Measurements from ENCODE around the gene LRCH1. TPM values are rescaled to one million over a fixed set of nuclear protein-coding genes. Genes with fewer than 3 reads are reported as not detected.

The LRCH1 gene
- total and polyA plus RNA-seq, 2 donors (not counting 1 experiment from before 2014, with no cell fraction given), result 12.0 to 12.4 TPM

DNA sequence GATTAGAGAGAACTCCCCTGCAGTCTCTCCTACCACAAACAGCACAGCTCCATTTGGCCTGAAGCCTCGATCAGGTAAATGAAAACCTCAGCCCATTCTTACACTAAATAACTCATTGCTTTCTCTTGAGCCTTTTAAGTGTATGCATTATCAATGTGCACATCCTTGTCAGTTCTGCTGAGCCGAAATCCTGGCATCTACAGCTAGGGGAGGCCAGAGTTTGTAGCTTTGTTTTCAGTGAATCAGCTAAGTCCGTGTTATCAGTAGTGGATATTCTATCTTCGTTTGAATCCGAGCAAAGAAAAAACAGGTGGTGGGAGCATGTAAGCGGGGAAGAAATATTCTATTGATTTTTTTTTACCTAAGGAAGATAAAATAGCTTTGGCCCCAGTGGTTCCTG is 159.6 kb downstream of the LRCH1 start:
- Histone ChIP-seq H3K27me3 (ENCODE audit: control insufficient read depth, insufficient read depth, low read length) (no peaks in the 10 kb centered on the region), H3K9me3 (ENCODE audit: control insufficient read depth, insufficient read depth, low read depth, low read length) (no peaks in the 10 kb centered on the region), H3K9ac (ENCODE audit: insufficient read depth, low read length) (no peak overlapping the region), H4K20me1 (ENCODE audit: control insufficient read depth, extremely low read depth, insufficient read depth, low read length) (no peaks in the 10 kb centered on the region), H3K4me2 (ENCODE audit: extremely low read depth, insufficient read depth, low read length) (no peak overlapping the region), H3K36me3 (ENCODE audit: control insufficient read depth, insufficient read depth, low read length) (peaks cover 5% of the 10 kb centered on the region), H2AFZ (ENCODE audit: low read length) (no peak overlapping the region), H3K4me1 (ENCODE audit: control insufficient read depth, extremely low read depth, insufficient read depth, low read length) (no peaks in the 10 kb centered on the region), H3K79me2 (ENCODE audit: control insufficient read depth, insufficient read depth, low read length) (no peaks in the 10 kb centered on the region), H3K4me3 (replicated peaks in 1 of 4; ENCODE audit: control extremely low read depth in 1 of 4, insufficient read depth in 1 of 4, low read depth in 3 of 4, low read length in 4 of 4) (no peak overlapping the region), H3K27ac (ENCODE audit: insufficient read depth, low read length) (no peak overlapping the region)
- no peak for TF ChIP-seq EZH2 (IDR thresholded peaks at IDR 0.05; ENCODE audit: low read length, missing control alignments)
- TF ChIP-seq, protein P1, sequence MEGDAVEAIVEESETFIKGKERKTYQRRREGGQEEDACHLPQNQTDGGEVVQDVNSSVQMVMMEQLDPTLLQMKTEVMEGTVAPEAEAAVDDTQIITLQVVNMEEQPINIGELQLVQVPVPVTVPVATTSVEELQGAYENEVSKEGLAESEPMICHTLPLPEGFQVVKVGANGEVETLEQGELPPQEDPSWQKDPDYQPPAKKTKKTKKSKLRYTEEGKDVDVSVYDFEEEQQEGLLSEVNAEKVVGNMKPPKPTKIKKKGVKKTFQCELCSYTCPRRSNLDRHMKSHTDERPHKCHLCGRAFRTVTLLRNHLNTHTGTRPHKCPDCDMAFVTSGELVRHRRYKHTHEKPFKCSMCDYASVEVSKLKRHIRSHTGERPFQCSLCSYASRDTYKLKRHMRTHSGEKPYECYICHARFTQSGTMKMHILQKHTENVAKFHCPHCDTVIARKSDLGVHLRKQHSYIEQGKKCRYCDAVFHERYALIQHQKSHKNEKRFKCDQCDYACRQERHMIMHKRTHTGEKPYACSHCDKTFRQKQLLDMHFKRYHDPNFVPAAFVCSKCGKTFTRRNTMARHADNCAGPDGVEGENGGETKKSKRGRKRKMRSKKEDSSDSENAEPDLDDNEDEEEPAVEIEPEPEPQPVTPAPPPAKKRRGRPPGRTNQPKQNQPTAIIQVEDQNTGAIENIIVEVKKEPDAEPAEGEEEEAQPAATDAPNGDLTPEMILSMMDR (conservative IDR thresholded peaks at IDR 0.05 in 1 of 2, IDR thresholded peaks at IDR 0.05 in 1 of 2; ENCODE audit: low read depth in 1 of 2, low read length in 2 of 2), result no peak
- DNase-seq (ENCODE audit: low read depth in 2 of 2), result no peak

DNA sequence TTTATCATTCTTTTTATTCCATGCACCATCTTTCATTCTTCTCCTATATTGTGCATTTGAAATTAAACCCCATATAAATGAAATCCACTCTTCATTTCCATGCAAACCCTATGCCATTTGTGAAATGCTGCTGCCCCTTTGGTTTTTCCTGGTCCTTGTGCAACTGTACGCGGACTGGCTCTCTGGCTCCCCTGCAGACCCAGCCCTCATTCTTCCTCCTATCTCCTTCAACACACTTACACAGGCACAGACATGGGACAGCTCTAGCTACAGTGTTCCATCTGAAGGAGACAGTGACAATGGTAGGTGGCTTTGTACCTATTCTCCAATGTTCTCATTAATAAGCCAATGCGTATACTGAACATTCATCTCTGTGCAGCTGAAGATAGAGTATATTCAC is 162.4 kb downstream of the LRCH1 start:
- Histone ChIP-seq H3K4me1 (ENCODE audit: control insufficient read depth, extremely low read depth, insufficient read depth, low read length) (no peaks in the 10 kb centered on the region), H3K79me2 (ENCODE audit: control insufficient read depth, insufficient read depth, low read length) (no peaks in the 10 kb centered on the region), H4K20me1 (ENCODE audit: control insufficient read depth, extremely low read depth, insufficient read depth, low read length) (no peaks in the 10 kb centered on the region), H3K9ac (ENCODE audit: insufficient read depth, low read length) (no peak overlapping the region), H3K27me3 (ENCODE audit: control insufficient read depth, insufficient read depth, low read length) (no peaks in the 10 kb centered on the region), H3K4me3 (replicated peaks in 1 of 4; ENCODE audit: control extremely low read depth in 1 of 4, insufficient read depth in 1 of 4, low read depth in 3 of 4, low read length in 4 of 4) (no peak overlapping the region), H3K36me3 (ENCODE audit: control insufficient read depth, insufficient read depth, low read length) (peaks cover 3% of the 10 kb centered on the region), H3K9me3 (ENCODE audit: control insufficient read depth, insufficient read depth, low read depth, low read length) (no peaks in the 10 kb centered on the region), H2AFZ (ENCODE audit: low read length) (no peak overlapping the region), H3K27ac (ENCODE audit: insufficient read depth, low read length) (no peak overlapping the region), H3K4me2 (ENCODE audit: extremely low read depth, insufficient read depth, low read length) (no peak overlapping the region)
- no peak for DNase-seq (ENCODE audit: low read depth in 2 of 2)
- no peak for TF ChIP-seq EZH2 (IDR thresholded peaks at IDR 0.05; ENCODE audit: low read length, missing control alignments)
- TF ChIP-seq, protein P1 (conservative IDR thresholded peaks at IDR 0.05 in 1 of 2, IDR thresholded peaks at IDR 0.05 in 1 of 2; ENCODE audit: low read depth in 1 of 2, low read length in 2 of 2), result no peak

DNA sequence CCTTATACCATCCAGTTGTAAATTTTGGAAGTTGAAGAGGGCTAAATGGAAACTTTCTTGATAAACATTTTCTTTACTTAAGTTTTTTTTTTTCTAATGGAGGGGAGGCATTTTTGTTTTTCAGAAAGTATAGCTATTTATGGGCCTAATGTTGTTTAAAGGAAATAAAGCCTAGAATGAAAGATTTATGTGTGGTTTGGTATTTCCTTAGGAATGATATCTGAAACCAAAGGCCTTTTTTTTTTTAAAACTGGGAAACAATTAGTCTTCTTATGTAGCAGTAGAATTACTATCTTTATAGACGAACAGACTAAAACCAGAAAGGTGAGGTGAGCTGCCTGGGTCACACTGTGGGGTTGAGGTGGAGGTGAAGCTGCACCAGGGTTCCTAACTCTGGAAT is 163.9 kb downstream of the LRCH1 start:
- TF ChIP-seq EZH2 (IDR thresholded peaks at IDR 0.05; ENCODE audit: low read length, missing control alignments), result no peak
- TF ChIP-seq, protein P1 (conservative IDR thresholded peaks at IDR 0.05 in 1 of 2, IDR thresholded peaks at IDR 0.05 in 1 of 2; ENCODE audit: low read depth in 1 of 2, low read length in 2 of 2), result no peak
- Histone ChIP-seq H3K27ac (ENCODE audit: insufficient read depth, low read length) (no peak overlapping the region), H4K20me1 (ENCODE audit: control insufficient read depth, extremely low read depth, insufficient read depth, low read length) (no peaks in the 10 kb centered on the region), H3K4me3 (replicated peaks in 1 of 4; ENCODE audit: control extremely low read depth in 1 of 4, insufficient read depth in 1 of 4, low read depth in 3 of 4, low read length in 4 of 4) (no peak overlapping the region), H3K27me3 (ENCODE audit: control insufficient read depth, insufficient read depth, low read length) (no peaks in the 10 kb centered on the region), H3K4me2 (ENCODE audit: extremely low read depth, insufficient read depth, low read length) (no peak overlapping the region), H3K9ac (ENCODE audit: insufficient read depth, low read length) (no peak overlapping the region), H3K9me3 (ENCODE audit: control insufficient read depth, insufficient read depth, low read depth, low read length) (no peaks in the 10 kb centered on the region), H3K4me1 (ENCODE audit: control insufficient read depth, extremely low read depth, insufficient read depth, low read length) (no peaks in the 10 kb centered on the region), H2AFZ (ENCODE audit: low read length) (no peak overlapping the region), H3K36me3 (ENCODE audit: control insufficient read depth, insufficient read depth, low read length) (peaks cover 3% of the 10 kb centered on the region), H3K79me2 (ENCODE audit: control insufficient read depth, insufficient read depth, low read length) (no peaks in the 10 kb centered on the region)
- DNase-seq (ENCODE audit: low read depth in 2 of 2), result peak; percentile 25 to 39

Measured in fibroblast of lung (primary cell).